GM23248 (cell line): ENCODE data around the gene SLC13A3.

Experiments
- EZH2 ChIP-seq: fragments of 200-600 bp; sonication (generic); IDR thresholded peaks from 2 replicates; pipeline ENCODE4 v1.6.1; 2018; ENCODE audit warnings: antibody characterized with exemption, mild to moderate bottlenecking; ENCODE audit not compliant: insufficient read depth, poor library complexity, severe bottlenecking
- EZH2phosphoT487 ChIP-seq: fragments of 200-600 bp; sonication (generic); IDR thresholded peaks from 2 replicates; pipeline ENCODE4 v1.6.1; 2018; ENCODE audit warnings: antibody characterized with exemption, moderate library complexity, mild to moderate bottlenecking, low read depth; ENCODE audit not compliant: insufficient read depth

DNA sequence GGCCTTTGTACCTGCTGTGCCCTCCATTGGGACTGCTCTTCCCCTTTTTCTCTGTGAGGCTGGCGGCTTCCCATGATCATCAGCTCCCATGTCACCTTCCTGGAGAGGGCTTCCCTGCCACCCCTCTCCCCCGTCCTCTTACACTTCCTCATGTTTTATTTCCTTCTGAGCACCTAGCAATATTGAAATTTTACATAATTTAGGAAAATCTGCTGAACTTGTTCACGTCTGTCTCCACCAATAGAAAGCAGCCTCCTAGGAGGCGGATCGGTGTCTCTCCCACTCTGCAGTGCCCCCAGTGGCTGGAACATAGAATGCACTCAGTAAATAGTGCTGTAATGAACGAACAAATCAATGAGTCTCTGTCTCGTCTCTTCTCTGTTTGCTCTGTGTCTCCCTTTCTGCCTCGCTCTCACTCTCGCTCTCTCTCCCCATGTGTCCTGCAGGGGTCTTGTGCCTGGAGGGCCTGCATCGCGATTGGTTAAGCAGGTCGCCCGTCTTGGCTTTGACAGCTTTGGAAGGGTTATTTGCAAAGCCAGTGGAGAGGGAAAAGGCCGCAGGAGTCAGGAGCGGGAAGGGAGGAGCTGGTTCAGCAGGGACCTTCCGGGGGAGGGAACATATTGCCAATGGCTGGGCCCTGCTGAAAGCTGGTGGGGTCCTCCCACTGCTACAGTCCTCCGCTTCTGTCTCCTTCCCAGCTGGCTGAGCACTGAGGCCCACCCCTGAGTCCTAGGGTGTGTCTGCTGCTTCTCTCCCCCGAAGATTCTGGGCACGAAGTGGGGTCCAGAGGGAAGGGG, 88.7 kb downstream of the SLC13A3 start:
- TF ChIP-seq EZH2phosphoT487 (no peak), EZH2 (no peak)
